Left lobe of liver (tissue), 2 donors: ENCODE measurements around the gene SOST. TPM values are rescaled to one million over a fixed set of nuclear protein-coding genes. Genes with fewer than 3 reads are reported as not detected.

Source experiments
- ATAC-seq: fragments of 200-7000 bp; cut with Tn5 transposase; one replicate; pipeline ENCODE4 v1.9.1; 2020; ENCODE audit warnings: mild to moderate bottlenecking, moderate library complexity
- DNase-seq: peaks from one replicate; pipeline ENCODE4 v3.0.0-alpha.2; 2020; ENCODE audit warnings: low spot score
- total RNA-seq: library from RNA; stranded (reverse); gene quantifications from one replicate; pipeline ENCODE4 v1.2.1, GENCODE V29; 2021
- donor health status: DM: no; HTN: no; CAD: no; lungs with moderate emphysema.
- donor health status: DM: no; HTN: yes; CAD: no.

SOST gene
- total RNA-seq, 1 donor from 2014 or later, result not detected

DNA sequence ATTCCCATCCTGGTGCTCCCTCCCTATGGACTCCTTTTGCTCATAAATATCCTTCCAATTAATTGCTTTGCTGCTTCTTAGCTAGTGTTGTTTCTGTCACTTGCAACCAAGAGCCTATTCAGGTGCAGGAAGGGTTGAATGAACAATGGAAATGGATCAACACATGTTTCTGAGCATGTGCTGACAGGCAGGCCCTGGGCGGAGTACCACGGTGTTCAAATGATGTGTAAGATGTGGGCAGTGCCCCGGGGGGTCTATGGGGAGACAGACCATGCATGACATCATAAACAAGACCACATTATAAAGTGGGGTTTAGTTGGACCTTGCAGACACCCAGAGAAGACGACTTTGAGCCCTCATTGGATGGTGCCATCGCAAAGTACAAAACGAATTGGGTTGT lies 48.5 kb downstream of the SOST start:
- no peak for ATAC-seq
- DNase-seq, result no peak

DNA sequence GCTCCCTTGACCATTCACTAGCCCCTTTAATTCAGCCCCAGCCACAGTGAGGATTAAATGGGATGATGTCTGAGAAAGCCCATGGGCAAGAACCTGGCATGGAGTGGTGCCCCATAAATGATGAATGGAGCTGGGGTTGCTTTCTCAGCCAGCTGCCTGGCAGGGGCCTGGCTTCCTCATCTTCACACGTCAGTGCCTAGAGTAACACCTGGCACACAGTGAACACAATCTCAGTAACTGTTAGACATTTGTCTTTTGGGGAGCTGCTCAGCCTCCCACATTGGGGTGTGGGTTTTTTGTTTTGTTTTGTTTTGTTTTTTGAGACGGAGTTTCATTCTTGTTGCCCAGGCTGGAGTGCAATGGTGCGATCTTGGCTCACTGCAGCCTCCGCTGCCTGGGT lies 49.4 kb downstream of the SOST start:
- no peak for DNase-seq
- ATAC-seq, result no peak

DNA sequence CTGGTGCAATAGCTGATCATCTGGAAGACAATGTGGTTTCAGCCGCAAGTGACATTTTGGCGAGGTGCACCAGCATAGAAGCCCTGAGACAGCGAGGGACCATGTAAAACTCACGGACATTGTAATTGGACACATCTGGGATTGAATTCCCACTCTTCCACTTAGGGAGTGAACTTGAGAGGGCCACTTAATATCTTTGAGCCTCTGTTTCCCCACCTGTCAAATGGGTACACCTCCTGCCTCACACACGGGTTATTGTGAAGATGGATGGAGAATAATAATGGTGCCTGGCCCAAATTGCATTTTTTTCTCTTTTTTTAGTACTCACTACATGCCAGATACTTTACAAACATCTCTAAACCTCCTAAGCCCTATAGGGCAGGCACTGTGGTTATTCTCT lies 51.4 kb downstream of the SOST start:
- no peak for DNase-seq
- no peak for ATAC-seq

DNA sequence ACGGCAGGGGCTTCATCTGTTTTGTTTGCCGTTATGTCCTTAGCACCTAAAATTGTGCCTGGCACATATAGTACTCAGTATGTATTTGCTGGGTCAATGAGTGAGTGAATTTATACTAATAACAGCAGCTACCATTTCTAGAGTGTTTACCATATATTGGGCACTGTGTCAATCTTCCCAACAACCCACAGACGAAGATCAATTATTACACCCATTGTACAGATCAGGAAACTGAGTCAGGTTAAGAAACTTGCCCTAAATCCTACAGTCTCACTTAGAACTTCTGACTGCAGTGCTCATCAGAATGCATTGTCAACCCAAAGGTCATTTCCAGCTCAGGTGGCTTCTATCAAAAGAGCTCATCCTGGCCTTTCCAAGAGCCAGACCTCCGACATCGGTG lies 52.4 kb downstream of the SOST start:
- no peak for ATAC-seq
- no peak for DNase-seq

Other genes starting within 250 kb of the SOST start
- 0.65 TPM for gene ETV4, start 212.5 kb downstream of the SOST start, total RNA-seq
- not detected for gene MEOX1, start 96.9 kb downstream of the SOST start, total RNA-seq
- gene DUSP3, start 20.2 kb upstream of the SOST start, total RNA-seq, result 79.4 TPM
- not detected for gene CFAP97D1, start 21.6 kb upstream of the SOST start, total RNA-seq
- gene MPP3, start 74.4 kb upstream of the SOST start, total RNA-seq, result 2.0 TPM
- gene CD300LG, start 88.4 kb upstream of the SOST start, total RNA-seq, result not detected
- gene MPP2, start 148.7 kb upstream of the SOST start, total RNA-seq, result 0.10 TPM
- not detected for gene PPY, start 183.7 kb upstream of the SOST start, total RNA-seq
- gene PYY, start 195.1 kb upstream of the SOST start, total RNA-seq, result not detected
- gene NAGS, start 245.8 kb upstream of the SOST start, total RNA-seq, result 51.3 TPM